HepG2 (cell line): ENCODE results near the gene SCARF1. TPM values are rescaled to one million over a fixed set of nuclear protein-coding genes. Genes with fewer than 3 reads are reported as not detected.

ENCODE experiments used
- ATAC-seq: fragments of 200-7000 bp; cut with Tn5 transposase; 3 replicates; pipeline ENCODE4 v1.9.1; 2020; ENCODE audit warnings: mild to moderate bottlenecking, moderate library complexity
- BruUV-seq: library from RNA; stranded (reverse); fragments of 400-500 nt; replicated peaks from 2 replicates; lab custom pipeline; 2021; lab: Mats Ljungman, UMichigan
- CTCF ChIA-PET: fragments of 300-600 bp; formaldehyde crosslinking; extraction: SDS; loops from one replicate; lab custom pipeline; 2021; ENCODE audit warnings: low total read pairs, inconsistent platforms, low intra/inter-chr PET ratio; lab: Yijun Ruan, JAX
- POLR2A ChIA-PET: fragments of 350-600 bp; sonication (Branson Sonifier 250); formaldehyde crosslinking; loops from one replicate; lab custom pipeline; 2020; ENCODE audit warnings: antibody characterized with exemption, inconsistent platforms; lab: Yijun Ruan, JAX
- DNase-seq: peaks from one replicate; pipeline ENCODE4 v3.0.0-alpha.2; 2015; ENCODE audit warnings: low spot score
- FAIRE-seq: peaks from 3 replicates; lab custom pipeline; 2011; peaks lifted over from hg19 to GRCh38; lab: Jason Lieb, UNC
- H2AFZ ChIP-seq: one replicate; pipeline ENCODE4 v1.6.1; 2011; ENCODE audit warnings: low read length, inconsistent platforms
- H3K27ac ChIP-seq: fragments of 300-600 bp; 3 replicates; pipeline ENCODE4 v1.8.0; 2011; ENCODE audit warnings: mixed run types, mild to moderate bottlenecking, mixed read lengths, low read length, inconsistent platforms; ENCODE audit not compliant: insufficient read depth; ENCODE audit errors: extremely low read length
- H3K27me3 ChIP-seq, 2 experiments: fragments of 200-600 bp in 1 of 2; 2 replicates in 1 of 2; 3 replicates in 1 of 2; pipeline versions ENCODE4 v1.6.0 to v1.8.0; 2011; ENCODE audit warnings: low read length in 2 of 2, mild to moderate bottlenecking in 2 of 2, moderate library complexity in 2 of 2, inconsistent platforms in 1 of 2; ENCODE audit not compliant: insufficient read depth in 2 of 2, control insufficient read depth in 1 of 2
- H3K36me3 ChIP-seq, 2 experiments: fragments of 200-600 bp in 1 of 2; replicated peaks in 1 of 2; 2 replicates in 1 of 2; 3 replicates in 1 of 2; pipeline versions ENCODE4 v1.5.1 to v1.8.0; 2011; ENCODE audit warnings: low read length in 2 of 2, inconsistent platforms in 1 of 2; ENCODE audit not compliant: insufficient read depth in 2 of 2, control insufficient read depth in 1 of 2
- H3K4me1 ChIP-seq: 2 replicates; pipeline ENCODE4 v1.5.1; 2012; ENCODE audit warnings: low read length, inconsistent platforms; ENCODE audit not compliant: insufficient read depth
- H3K4me2 ChIP-seq: 2 replicates; pipeline ENCODE4 v1.6.0; 2011; ENCODE audit warnings: low read depth, low read length, inconsistent platforms
- H3K4me3 ChIP-seq, 3 experiments: fragments of 200-600 bp in 1 of 3; sonication (generic), shearing (Covaris generic) in 1 of 3; replicated peaks in 1 of 3; 2 replicates each; pipeline ENCODE4 v1.5.1; 2011 to 2016; ENCODE audit warnings: low read length in 3 of 3, inconsistent platforms in 2 of 3, low read depth in 2 of 3, mild to moderate bottlenecking in 2 of 3, control low read depth in 1 of 3, mixed read lengths in 1 of 3; ENCODE audit not compliant: insufficient read depth in 1 of 3
- H3K79me2 ChIP-seq: one replicate; pipeline ENCODE4 v1.6.1; 2011; ENCODE audit warnings: low read length, inconsistent platforms; ENCODE audit not compliant: insufficient read depth
- H3K9ac ChIP-seq: 2 replicates; pipeline ENCODE4 v1.6.0; 2011; ENCODE audit warnings: mild to moderate bottlenecking, low read depth, low read length, inconsistent platforms; ENCODE audit not compliant: insufficient read depth
- H3K9me3 ChIP-seq: 2 replicates; pipeline ENCODE4 v1.5.1; 2012; ENCODE audit warnings: mild to moderate bottlenecking, low read length
- H4K20me1 ChIP-seq: 2 replicates; pipeline ENCODE4 v1.6.0; 2011; ENCODE audit warnings: inconsistent platforms, mild to moderate bottlenecking, low read length, moderate library complexity; ENCODE audit not compliant: insufficient read depth
- EED ChIP-seq: sonication (generic); formaldehyde crosslinking; IDR thresholded peaks from 2 replicates; pipeline ENCODE4 v1.5.0; 2020; ENCODE audit warnings: mild to moderate bottlenecking, missing genetic modification reagents
- HDAC6 ChIP-seq: fragments of 200-600 bp; sonication (generic); IDR thresholded peaks from 2 replicates; pipeline ENCODE4 v1.7.0; 2017; ENCODE audit warnings: mild to moderate bottlenecking, antibody characterized with exemption, low read length, low read depth
- HMG20B ChIP-seq: conservative IDR thresholded peaks from 2 replicates; pipeline ENCODE4 v1.6.1; 2016; ENCODE audit warnings: missing genetic modification reagents, missing compliant biosample characterization
- ISX ChIP-seq: sonication (generic); formaldehyde crosslinking; conservative IDR thresholded peaks from 2 replicates; pipeline ENCODE4 v1.5.0; 2020; ENCODE audit warnings: missing genetic modification reagents
- KLF16 ChIP-seq, 2 experiments: sonication (generic) in 1 of 2; formaldehyde crosslinking in 1 of 2; IDR thresholded peaks; 2 replicates each; pipeline versions ENCODE4 v1.6.1 to v1.8.0; 2016 to 2023; ENCODE audit warnings: missing genetic modification reagents in 2 of 2, missing compliant biosample characterization in 1 of 2
- KMT2A ChIP-seq: sonication (generic); formaldehyde crosslinking; IDR thresholded peaks from 2 replicates; pipeline ENCODE4 v1.4.0; 2020; ENCODE audit warnings: missing genetic modification reagents
- MAFG ChIP-seq: sonication (generic); formaldehyde crosslinking; IDR thresholded peaks from 2 replicates; pipeline ENCODE4 v1.5.1; 2020; ENCODE audit warnings: mild to moderate bottlenecking, missing genetic modification reagents
- NFIB ChIP-seq: sonication (generic); formaldehyde crosslinking; IDR thresholded peaks from 2 replicates; pipeline ENCODE4 v1.9.0; 2021; ENCODE audit warnings: missing genetic modification reagents, mild to moderate bottlenecking, borderline replicate concordance
- PHB2 ChIP-seq: fragments of 450-650 bp; IDR thresholded peaks from 2 replicates; pipeline ENCODE4 v1.6.1; 2018; ENCODE audit not compliant: partially characterized antibody
- POLR2G ChIP-seq: fragments of 200-400 bp; formaldehyde crosslinking; IDR thresholded peaks from 2 replicates; pipeline ENCODE4 v1.6.1; 2018; ENCODE audit warnings: mild to moderate bottlenecking, low read depth, low read length, moderate library complexity
- RNF219 ChIP-seq: sonication (generic); formaldehyde crosslinking; IDR thresholded peaks from 2 replicates; pipeline ENCODE4 v1.5.0; 2020; ENCODE audit warnings: mild to moderate bottlenecking, missing genetic modification reagents
- RXRA ChIP-seq: sonication (generic); formaldehyde crosslinking; IDR thresholded peaks from 2 replicates; pipeline ENCODE4 v1.5.1; 2020; ENCODE audit warnings: missing genetic modification reagents
- TOE1 ChIP-seq: sonication (generic); formaldehyde crosslinking; IDR thresholded peaks from 2 replicates; pipeline ENCODE4 v1.4.0; 2020; ENCODE audit warnings: mild to moderate bottlenecking, missing genetic modification reagents
- XRCC5 ChIP-seq: fragments of 200-400 bp; formaldehyde crosslinking; optimal IDR thresholded peaks from 2 replicates; pipeline ENCODE3; 2017; ENCODE audit warnings: mild to moderate bottlenecking, low read length
- ZFAT ChIP-seq: sonication (generic); formaldehyde crosslinking; conservative IDR thresholded peaks from 2 replicates; pipeline ENCODE4 v1.8.1; 2023; ENCODE audit warnings: missing genetic modification reagents, inconsistent platforms
- ZNF383 ChIP-seq: sonication (generic); formaldehyde crosslinking; IDR thresholded peaks from 2 replicates; pipeline ENCODE4 v1.4.0; 2020; ENCODE audit warnings: missing genetic modification reagents, mild to moderate bottlenecking, borderline replicate concordance
- ZNF430 ChIP-seq: sonication (generic); formaldehyde crosslinking; IDR thresholded peaks from 2 replicates; pipeline ENCODE4 v1.9.0; 2021; ENCODE audit warnings: mild to moderate bottlenecking, missing genetic modification reagents
- ZNF782 ChIP-seq: sonication (generic); formaldehyde crosslinking; IDR thresholded peaks from 2 replicates; pipeline ENCODE4 v1.4.0; 2020; ENCODE audit warnings: missing genetic modification reagents, mild to moderate bottlenecking, borderline replicate concordance
- WGBS: methylation state at CpG from one replicate; pipeline ENCODE4 v1.1.6; 2017; ENCODE audit warnings: low lambda C conversion rate; 5-methylcytosine and 5-hydroxymethylcytosine counted together
- in situ Hi-C: cut with HindIII; loops from 2 replicates; pipeline ENCODE4 v1.10.0; 2017; ENCODE audit warnings: low pct_unique_long_range_greater_than_20kb; ENCODE audit not compliant: extremely low pct_ligation_motif_present
- intact Hi-C: fragments of 100-400 bp; cut with micrococcal nuclease; formaldehyde crosslinking; loops from one replicate; pipeline ENCODE4 v1.10.0; 2022; ENCODE audit not compliant: unreplicated experiment
- polyA plus RNA-seq, 8 experiments: library from polyadenylated mRNA; depleted of rRNA in 3 of 8; stranded (reverse) in 7 of 8; unstranded in 1 of 8; fragments of >200 nt; fragmentation: Illumina TruSeq in 4 of 8; extraction: Trizol in 4 of 8; gene quantifications; 2 replicates each; pipeline versions ENCODE4 v1.2.1 to v1.2.3, GENCODE V29; 2011 to 2016; ENCODE audit warnings: low read depth in 4 of 8, missing spikeins in 1 of 8, mixed read lengths in 1 of 8; ENCODE audit not compliant: insufficient read depth in 1 of 8
- total RNA-seq, 5 experiments: library from RNA; depleted of rRNA; stranded (reverse); fragments of >200 nt; fragmentation: Illumina TruSeq; extraction: Trizol; gene quantifications; 2 replicates each; pipeline ENCODE4 v1.2.3, GENCODE V29; 2016; ENCODE audit warnings: low read depth in 1 of 5

SCARF1 gene
- total and polyA plus RNA-seq, 2 of the 13 experiments (the other 11 are each of a cell fraction or from before 2014, with no cell fraction given) = 0.24 to 0.71 TPM

- TF ChIP-seq HMG20B (CRISPR knock-in tag) (no peak), RNF219 (CRISPR knock-in tag) (no peak), HDAC6 (no peak), RXRA (0 out of 2 replicates have a peak, but pooled peaks have one; percentile 16), ZNF383 (CRISPR knock-in tag) (no peak)
Observed at GRCh38 chr17:1650731-1651558, 5.4 kb upstream of the SCARF1 start (continued).

GRCh38 chr17:1649844-1650501, 4.4 kb upstream of the SCARF1 start, which contains the start of gene RILP:
RILP (minus strand) TSS chr17:1649866; CDS start chr17:1649804, 62 bp downstream.
- Histone ChIP-seq H3K36me3 (peaks cover 26 to 42% of the 10 kb centered on the region in 2 experiments), H4K20me1 (peaks cover 6% of the 10 kb centered on the region; the same call in 1 of the 2 replicates), H3K4me3 (peak within 1 kb of the TSS; percentile 74 to 83 (median 81)), H3K4me2 (peak within 1 kb of the TSS; percentile 86), H3K4me1 (peaks cover 58% of the 10 kb centered on the region), H2AFZ (no peak within 1 kb of the TSS), H3K9ac (peak within 1 kb of the TSS; percentile 89), H3K79me2 (no peaks in the 10 kb centered on the region), H3K9me3 (no peaks in the 10 kb centered on the region), H3K27me3 (no peaks in the 10 kb centered on the region), H3K27ac (peak within 1 kb of the TSS; percentile 93)
- DNase-seq (peak; percentile 89), ATAC-seq (peak; percentile 84), FAIRE-seq (peak; percentile 68)
- in situ Hi-C loops (no loop called here), intact Hi-C loops (no loop called here)
- TSS peak; percentile 88 for BruUV-seq
- WGBS = 14% methylated on average over 13 of the region's 23 CpGs
- ChIA-PET POLR2A (interaction anchor here (1.0 to 3.8 kb wide), 28 partner anchors 10 to 348 kb away, joined by 3 to 42 read pairs (median 5); partner anchors contain the start of genes INPP5K, PRPF8, RPA1 and SERPINF1), CTCF (no interaction called here)
- TF ChIP-seq PHB2 = no peak
- TF ChIP-seq ZFAT (CRISPR knock-in tag) = no peak
- TF ChIP-seq NFIB (CRISPR knock-in tag) = no peak
- no peak for TF ChIP-seq KMT2A
- no peak for TF ChIP-seq ISX (CRISPR knock-in tag)
- no peak for TF ChIP-seq ZNF782
- peak in 1 of 2 experiments; percentile 67; a peak in 2 of 4 replicates for TF ChIP-seq KLF16 (CRISPR knock-in tag; IDR thresholded peaks at IDR 0.05)
- TF ChIP-seq ZNF430 (CRISPR knock-in tag) = no peak
- TF ChIP-seq EED = no peak
- peak; percentile 76 for TF ChIP-seq POLR2G
- TF ChIP-seq MAFG = no peak
- no peak for TF ChIP-seq TOE1 (CRISPR knock-in tag)
- no peak for TF ChIP-seq XRCC5
